ENCODE measurements around the gene NAPEPLD. TPM values are rescaled to one million over a fixed set of nuclear protein-coding genes. Genes with fewer than 3 reads are reported as not detected.

Gene NAPEPLD
- polyA plus RNA-seq, 1 donor from 2014 or later = 8.8 TPM

DNA sequence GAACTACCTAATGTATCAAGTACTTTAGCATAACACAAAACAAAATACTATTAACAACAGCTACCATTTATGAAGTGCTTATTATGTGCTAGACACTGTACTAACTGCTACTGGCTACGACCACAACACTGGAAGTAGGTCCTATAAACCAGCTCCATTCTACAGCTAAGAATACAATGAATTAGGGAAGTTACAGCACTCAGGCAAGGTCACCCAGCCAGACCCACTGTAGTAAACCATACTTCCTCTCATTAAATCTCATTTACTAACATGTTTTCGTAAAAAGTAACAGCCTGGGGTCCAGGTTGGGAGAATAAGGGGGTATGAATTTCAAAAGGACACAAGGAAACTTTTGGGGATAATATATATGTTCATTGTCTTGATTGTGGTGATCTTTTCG, 25.4 kb downstream of the NAPEPLD start:
- Histone ChIP-seq H4K20me1 (ENCODE audit: insufficient read depth) (no peaks in the 10 kb centered on the region), H3F3A (ENCODE audit: insufficient read depth, low read length, poor library complexity, severe bottlenecking) (no peaks in the 10 kb centered on the region), H3K27ac (ENCODE audit: low read length) (no peak overlapping the region), H3K9me2 (ENCODE audit: insufficient read depth, low read length) (no peaks in the 10 kb centered on the region), H3K4me2 (ENCODE audit: low read length) (no peak overlapping the region), H3K9ac (ENCODE audit: low read length) (no peak overlapping the region), H3K36me3 (ENCODE audit: insufficient read depth, low read length) (peaks cover 11% of the 10 kb centered on the region), H3K27me3 (ENCODE audit: insufficient read depth, low read depth, low read length) (no peaks in the 10 kb centered on the region), H2AFZ (ENCODE audit: low read depth, low read length) (no peak overlapping the region), H3K79me2 (replicated peaks; ENCODE audit: insufficient read depth, low read length) (no peaks in the 10 kb centered on the region), H3K9me3 (ENCODE audit: low read length) (no peaks in the 10 kb centered on the region), H3K4me3 (ENCODE audit: low read length) (no peak overlapping the region)
- TF ChIP-seq, protein P1, sequence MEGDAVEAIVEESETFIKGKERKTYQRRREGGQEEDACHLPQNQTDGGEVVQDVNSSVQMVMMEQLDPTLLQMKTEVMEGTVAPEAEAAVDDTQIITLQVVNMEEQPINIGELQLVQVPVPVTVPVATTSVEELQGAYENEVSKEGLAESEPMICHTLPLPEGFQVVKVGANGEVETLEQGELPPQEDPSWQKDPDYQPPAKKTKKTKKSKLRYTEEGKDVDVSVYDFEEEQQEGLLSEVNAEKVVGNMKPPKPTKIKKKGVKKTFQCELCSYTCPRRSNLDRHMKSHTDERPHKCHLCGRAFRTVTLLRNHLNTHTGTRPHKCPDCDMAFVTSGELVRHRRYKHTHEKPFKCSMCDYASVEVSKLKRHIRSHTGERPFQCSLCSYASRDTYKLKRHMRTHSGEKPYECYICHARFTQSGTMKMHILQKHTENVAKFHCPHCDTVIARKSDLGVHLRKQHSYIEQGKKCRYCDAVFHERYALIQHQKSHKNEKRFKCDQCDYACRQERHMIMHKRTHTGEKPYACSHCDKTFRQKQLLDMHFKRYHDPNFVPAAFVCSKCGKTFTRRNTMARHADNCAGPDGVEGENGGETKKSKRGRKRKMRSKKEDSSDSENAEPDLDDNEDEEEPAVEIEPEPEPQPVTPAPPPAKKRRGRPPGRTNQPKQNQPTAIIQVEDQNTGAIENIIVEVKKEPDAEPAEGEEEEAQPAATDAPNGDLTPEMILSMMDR (IDR thresholded peaks at IDR 0.05; ENCODE audit: poor library complexity, severe bottlenecking) = no peak
- TF ChIP-seq SMC3 (conservative IDR thresholded peaks at IDR 0.05; ENCODE audit: poor library complexity) = no peak

DNA sequence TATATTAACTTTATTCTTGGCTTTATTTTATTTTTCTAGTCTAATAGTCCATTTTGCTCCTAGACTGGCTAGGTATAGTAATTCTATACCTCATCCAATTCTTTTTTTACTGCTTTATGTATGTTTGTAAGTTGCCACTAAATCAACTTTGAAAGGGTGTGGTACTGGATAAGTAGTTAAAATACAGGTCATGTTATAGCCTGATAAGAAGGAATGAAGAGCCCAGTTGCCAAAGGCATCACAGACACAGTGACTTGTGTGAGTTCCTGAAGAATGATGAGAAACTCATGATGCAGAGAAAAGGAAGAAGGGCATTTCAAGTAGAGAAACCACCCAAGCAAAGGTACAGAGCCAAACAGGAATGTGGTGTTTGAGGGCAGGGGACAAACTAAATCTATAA, 27.3 kb downstream of the NAPEPLD start:
- TF ChIP-seq POLR2AphosphoS5 (IDR thresholded peaks at IDR 0.05) (no peak), EZH2 (IDR thresholded peaks at IDR 0.05; ENCODE audit: borderline replicate concordance, insufficient read depth, low read length, poor library complexity, severe bottlenecking) (no peak)
- TF ChIP-seq, protein P1 (IDR thresholded peaks at IDR 0.05; ENCODE audit: poor library complexity, severe bottlenecking) = no peak
- TF ChIP-seq, protein P2, sequence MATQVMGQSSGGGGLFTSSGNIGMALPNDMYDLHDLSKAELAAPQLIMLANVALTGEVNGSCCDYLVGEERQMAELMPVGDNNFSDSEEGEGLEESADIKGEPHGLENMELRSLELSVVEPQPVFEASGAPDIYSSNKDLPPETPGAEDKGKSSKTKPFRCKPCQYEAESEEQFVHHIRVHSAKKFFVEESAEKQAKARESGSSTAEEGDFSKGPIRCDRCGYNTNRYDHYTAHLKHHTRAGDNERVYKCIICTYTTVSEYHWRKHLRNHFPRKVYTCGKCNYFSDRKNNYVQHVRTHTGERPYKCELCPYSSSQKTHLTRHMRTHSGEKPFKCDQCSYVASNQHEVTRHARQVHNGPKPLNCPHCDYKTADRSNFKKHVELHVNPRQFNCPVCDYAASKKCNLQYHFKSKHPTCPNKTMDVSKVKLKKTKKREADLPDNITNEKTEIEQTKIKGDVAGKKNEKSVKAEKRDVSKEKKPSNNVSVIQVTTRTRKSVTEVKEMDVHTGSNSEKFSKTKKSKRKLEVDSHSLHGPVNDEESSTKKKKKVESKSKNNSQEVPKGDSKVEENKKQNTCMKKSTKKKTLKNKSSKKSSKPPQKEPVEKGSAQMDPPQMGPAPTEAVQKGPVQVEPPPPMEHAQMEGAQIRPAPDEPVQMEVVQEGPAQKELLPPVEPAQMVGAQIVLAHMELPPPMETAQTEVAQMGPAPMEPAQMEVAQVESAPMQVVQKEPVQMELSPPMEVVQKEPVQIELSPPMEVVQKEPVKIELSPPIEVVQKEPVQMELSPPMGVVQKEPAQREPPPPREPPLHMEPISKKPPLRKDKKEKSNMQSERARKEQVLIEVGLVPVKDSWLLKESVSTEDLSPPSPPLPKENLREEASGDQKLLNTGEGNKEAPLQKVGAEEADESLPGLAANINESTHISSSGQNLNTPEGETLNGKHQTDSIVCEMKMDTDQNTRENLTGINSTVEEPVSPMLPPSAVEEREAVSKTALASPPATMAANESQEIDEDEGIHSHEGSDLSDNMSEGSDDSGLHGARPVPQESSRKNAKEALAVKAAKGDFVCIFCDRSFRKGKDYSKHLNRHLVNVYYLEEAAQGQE (IDR thresholded peaks at IDR 0.05; ENCODE audit: borderline replicate concordance) = no peak
- Histone ChIP-seq H4K20me1 (ENCODE audit: insufficient read depth) (no peaks in the 10 kb centered on the region), H3K27me3 (ENCODE audit: insufficient read depth, low read depth, low read length) (no peaks in the 10 kb centered on the region), H3F3A (ENCODE audit: insufficient read depth, low read length, poor library complexity, severe bottlenecking) (no peaks in the 10 kb centered on the region), H3K36me3 (ENCODE audit: insufficient read depth, low read length) (peaks cover 8% of the 10 kb centered on the region), H2AFZ (ENCODE audit: low read depth, low read length) (no peak overlapping the region), H3K4me3 (ENCODE audit: low read length) (no peak overlapping the region), H3K4me2 (ENCODE audit: low read length) (no peak overlapping the region), H3K27ac (ENCODE audit: low read length) (no peak overlapping the region), H3K9ac (ENCODE audit: low read length) (no peak overlapping the region), H3K9me3 (ENCODE audit: low read length) (no peaks in the 10 kb centered on the region), H3K79me2 (replicated peaks; ENCODE audit: insufficient read depth, low read length) (no peaks in the 10 kb centered on the region), H3K9me2 (ENCODE audit: insufficient read depth, low read length) (no peaks in the 10 kb centered on the region)

DNA sequence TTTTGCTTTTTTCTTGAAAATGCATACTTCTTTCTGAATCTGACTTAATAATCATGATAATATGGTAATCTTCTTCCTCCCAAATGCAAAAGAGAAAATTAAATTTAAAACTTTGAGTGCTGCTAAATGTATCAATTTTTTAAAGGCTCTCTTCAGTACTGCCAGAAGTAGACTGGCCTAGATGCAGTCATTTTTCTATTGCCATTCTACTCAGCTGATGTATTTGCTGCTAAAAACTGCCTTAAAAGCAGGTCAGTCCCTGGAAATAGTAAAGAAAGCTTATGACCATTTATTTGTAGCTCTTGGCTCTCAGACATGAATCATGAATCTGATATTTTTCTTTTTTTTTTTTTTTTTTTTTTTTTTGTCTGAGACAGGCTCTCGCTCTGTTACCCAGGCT, 28.5 kb downstream of the NAPEPLD start:
- H3K27me3 ChIP-seq (ENCODE audit: insufficient read depth, low read depth, low read length) = no peaks in the 10 kb centered on the region
- no peaks in the 10 kb centered on the region for H3K9me3 ChIP-seq (ENCODE audit: low read length)
- no peak overlapping the region for H3K4me3 ChIP-seq (ENCODE audit: low read length)
- TF ChIP-seq EP300 (conservative IDR thresholded peaks at IDR 0.05; ENCODE audit: poor library complexity, severe bottlenecking) (no peak), POLR2AphosphoS5 (IDR thresholded peaks at IDR 0.05) (no peak)
- TF ChIP-seq, protein P2 (IDR thresholded peaks at IDR 0.05; ENCODE audit: borderline replicate concordance) = no peak
- TF ChIP-seq, protein P1 (IDR thresholded peaks at IDR 0.05; ENCODE audit: poor library complexity, severe bottlenecking) = no peak
- no peaks in the 10 kb centered on the region for H3K9me2 ChIP-seq (ENCODE audit: insufficient read depth, low read length)
- peaks cover 8% of the 10 kb centered on the region for H3K36me3 ChIP-seq (ENCODE audit: insufficient read depth, low read length)
- no peaks in the 10 kb centered on the region for H3F3A ChIP-seq (ENCODE audit: insufficient read depth, low read length, poor library complexity, severe bottlenecking)
- no peak overlapping the region for H3K4me2 ChIP-seq (ENCODE audit: low read length)
- H3K79me2 ChIP-seq (replicated peaks; ENCODE audit: insufficient read depth, low read length) = no peaks in the 10 kb centered on the region
- no peak overlapping the region for H3K9ac ChIP-seq (ENCODE audit: low read length)
- H4K20me1 ChIP-seq (ENCODE audit: insufficient read depth) = no peaks in the 10 kb centered on the region
- H2AFZ ChIP-seq (ENCODE audit: low read depth, low read length) = no peak overlapping the region
- no peak overlapping the region for H3K27ac ChIP-seq (ENCODE audit: low read length)
